Psoas muscle (tissue), 8 donors: ENCODE measurements around the gene ZBTB4. TPM values are rescaled to one million over a fixed set of nuclear protein-coding genes. Genes with fewer than 3 reads are reported as not detected.

Experiments
- ATAC-seq, 4 donors: fragments of 200-7000 bp; cut with Tn5 transposase; one replicate each; pipeline ENCODE4 v1.9.1; 2020; ENCODE audit warnings: moderate library complexity in 3 of 4, mild to moderate bottlenecking in 2 of 4
- DNase-seq, 2 donors: peaks; one replicate each; pipeline ENCODE4 v3.0.0-alpha.2; 2020
- H3K27ac ChIP-seq: fragments of 200-600 bp; one replicate; pipeline ENCODE4 v1.8.0; 2022
- H3K27me3 ChIP-seq, 3 donors: fragments of 200-600 bp in 1 of 3; one replicate each; pipeline versions ENCODE4 v1.6.1 to v1.8.0; 2013 to 2022; ENCODE audit warnings: low read length in 2 of 3, mild to moderate bottlenecking in 2 of 3, moderate library complexity in 1 of 3; ENCODE audit not compliant: insufficient read depth in 3 of 3
- H3K36me3 ChIP-seq, 2 donors: fragments of 200-600 bp in 1 of 2; one replicate each; pipeline versions ENCODE4 v1.6.1 to v1.8.0; 2013 to 2022; ENCODE audit warnings: low read depth in 1 of 2, mild to moderate bottlenecking in 1 of 2, moderate library complexity in 1 of 2; ENCODE audit not compliant: insufficient read depth in 1 of 2
- H3K4me1 ChIP-seq: fragments of 200-600 bp; one replicate; pipeline ENCODE4 v1.8.0; 2022
- H3K4me3 ChIP-seq: fragments of 200-600 bp; one replicate; pipeline ENCODE4 v1.8.0; 2022; ENCODE audit warnings: mild to moderate bottlenecking
- H3K9me3 ChIP-seq: fragments of 200-600 bp; one replicate; pipeline ENCODE4 v1.8.0; 2022
- WGBS, 3 donors: extraction: QIAGEN DNeasy Blood & Tissue Kit; methylation state at CpG; one replicate each; pipeline versions ENCODE4 v1.1.6 to v1.1.7; 2013; 5-methylcytosine and 5-hydroxymethylcytosine counted together
- intact Hi-C, 2 donors: fragments of 100-400 bp; cut with DNase I; formaldehyde crosslinking; loops; one replicate each; pipeline versions ENCODE4 v1.11.0 to v1.14.2; 2022
- polyA plus RNA-seq, 3 donors: library from polyadenylated mRNA; stranded (reverse); fragments of 200-250 nt; gene quantifications; one replicate each; pipeline ENCODE4 v1.2.3, GENCODE V29; 2013
- total RNA-seq, 4 donors: library from RNA; stranded (reverse); fragmentation: NEBNext Ultra II Directional in 2 of 4; extraction: Animal tissue kit (Norgen Biotek cat#: 25700) in 2 of 4; gene quantifications; one replicate each; pipeline versions ENCODE4 v1.2.1 to v1.2.4, GENCODE V29; 2021 to 2023
- TF ChIP-seq, protein P1 (sequence below): fragments of 200-600 bp; IDR thresholded peaks from one replicate; pipeline ENCODE4 v1.8.0; 2022; ENCODE audit warnings: antibody characterized with exemption
- donor health status: healthy with polysubstance abuse.
- donor health status: DM: no; HTN: no; CAD: no; lungs with moderate emphysema.
- donor health status: Bipolar disorder and iron deficiency.
- donor health status: healthy.
- donor health status: DM: yes; HTN: yes; CAD: no.
- donor health status: DM: no; HTN: no; CAD: no.
- donor health status: DM: no; HTN: no; CAD: no.
- donor health status: DM: yes; HTN: yes; CAD: no.

The ZBTB4 gene
- total and polyA plus RNA-seq, 7 donors: 10.3 to 43.2 (median 29.3) TPM

GRCh38 chr17:7478276-7479212 is 887 bp downstream of the ZBTB4 start:
- WGBS, 3 donors: 10 to 21% (median 12%) methylated on average over 34 to 40 of the region's 40 CpGs
- Histone ChIP-seq H3K4me1 (peaks cover 65% of the 10 kb centered on the region), H3K4me3 (peak overlapping the region; percentile 97), H3K36me3 (no peaks in the 10 kb centered on the region), H3K27ac (peak overlapping the region; percentile 99), H3K9me3 (no peaks in the 10 kb centered on the region), H3K27me3 (no peaks in the 10 kb centered on the region)
- peak; percentile 63 to 79 for DNase-seq
- intact Hi-C loops: loop anchor here (2.0 kb wide), 2 partner anchors 34 to 38 kb away; partner anchors contain the start of gene CHRNB1 (in 1 of the 2)
- ATAC-seq: peak; percentile 8 to 20 (median 16)
- TF ChIP-seq, protein P1, sequence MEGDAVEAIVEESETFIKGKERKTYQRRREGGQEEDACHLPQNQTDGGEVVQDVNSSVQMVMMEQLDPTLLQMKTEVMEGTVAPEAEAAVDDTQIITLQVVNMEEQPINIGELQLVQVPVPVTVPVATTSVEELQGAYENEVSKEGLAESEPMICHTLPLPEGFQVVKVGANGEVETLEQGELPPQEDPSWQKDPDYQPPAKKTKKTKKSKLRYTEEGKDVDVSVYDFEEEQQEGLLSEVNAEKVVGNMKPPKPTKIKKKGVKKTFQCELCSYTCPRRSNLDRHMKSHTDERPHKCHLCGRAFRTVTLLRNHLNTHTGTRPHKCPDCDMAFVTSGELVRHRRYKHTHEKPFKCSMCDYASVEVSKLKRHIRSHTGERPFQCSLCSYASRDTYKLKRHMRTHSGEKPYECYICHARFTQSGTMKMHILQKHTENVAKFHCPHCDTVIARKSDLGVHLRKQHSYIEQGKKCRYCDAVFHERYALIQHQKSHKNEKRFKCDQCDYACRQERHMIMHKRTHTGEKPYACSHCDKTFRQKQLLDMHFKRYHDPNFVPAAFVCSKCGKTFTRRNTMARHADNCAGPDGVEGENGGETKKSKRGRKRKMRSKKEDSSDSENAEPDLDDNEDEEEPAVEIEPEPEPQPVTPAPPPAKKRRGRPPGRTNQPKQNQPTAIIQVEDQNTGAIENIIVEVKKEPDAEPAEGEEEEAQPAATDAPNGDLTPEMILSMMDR: no peak

DNA sequence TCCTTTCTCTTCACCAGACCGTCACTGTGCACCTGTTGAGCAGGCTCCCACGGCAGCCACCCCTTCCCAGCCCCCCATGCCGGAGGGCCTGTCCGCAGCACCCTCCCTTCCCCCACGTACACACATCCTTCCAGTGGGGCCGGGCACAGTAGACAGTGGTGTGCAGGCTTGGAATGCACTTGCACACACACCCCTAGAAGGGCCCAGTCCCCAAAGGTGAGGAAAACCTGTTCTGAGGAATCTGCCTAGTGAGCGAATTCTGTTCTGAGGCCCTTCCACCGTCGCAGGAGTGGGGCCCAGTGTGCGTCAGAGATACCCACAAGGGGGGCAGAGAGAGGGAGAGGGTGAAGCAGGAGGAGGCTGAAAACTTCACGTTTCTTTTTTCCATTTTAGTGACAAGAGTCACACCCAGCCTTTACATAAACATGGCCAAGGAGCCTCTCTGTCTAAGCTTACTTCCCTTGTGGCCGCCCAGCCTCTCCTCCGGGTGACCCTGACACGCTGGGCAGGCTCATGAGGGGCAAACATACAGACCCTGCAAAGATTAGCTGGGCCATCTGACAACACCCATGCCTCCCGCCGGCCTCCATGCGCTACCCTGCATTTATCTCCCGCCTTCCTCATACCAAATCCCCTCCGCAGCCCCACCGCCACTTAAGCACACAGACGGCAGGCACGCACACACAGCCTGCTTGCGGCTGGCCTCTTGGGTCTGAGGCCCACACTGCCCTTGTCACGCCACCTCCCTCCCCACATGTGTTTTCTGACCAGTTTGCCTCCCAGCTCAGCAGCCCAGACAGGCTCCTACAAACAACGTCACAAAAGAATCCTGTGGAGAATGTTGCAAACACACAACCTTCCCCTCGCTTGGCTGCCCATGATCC is 1.8 kb downstream of the ZBTB4 start:
- no peaks in the 10 kb centered on the region for H3K36me3 ChIP-seq
- intact Hi-C loops: loop anchor here (2.0 kb wide), 2 partner anchors 33 to 37 kb away; partner anchors contain the start of gene CHRNB1 (in 1 of the 2)
- H3K4me1 ChIP-seq: peaks cover 64% of the 10 kb centered on the region
- H3K4me3 ChIP-seq: peak overlapping the region; percentile 97
- peak in 1 of 2 donors; percentile 69 for DNase-seq
- 15 to 36% (median 15%) methylated on average over 26 of the region's 26 CpGs for WGBS, 3 donors
- peak in 2 of 4 donors; percentile 6 to 25 for ATAC-seq
- TF ChIP-seq, protein P1: no peak
- H3K27me3 ChIP-seq: no peaks in the 10 kb centered on the region
- peak overlapping the region; percentile 99 for H3K27ac ChIP-seq
- H3K9me3 ChIP-seq: no peaks in the 10 kb centered on the region

GRCh38 chr17:7476951-7477350 is 2.5 kb downstream of the ZBTB4 start:
- peaks cover 60% of the 10 kb centered on the region for H3K4me1 ChIP-seq
- TF ChIP-seq, protein P1: no peak
- DNase-seq (no peak), ATAC-seq (no peak)
- no peaks in the 10 kb centered on the region for H3K9me3 ChIP-seq
- H3K27ac ChIP-seq: peak overlapping the region; percentile 99
- intact Hi-C loops: no loop called here
- no peaks in the 10 kb centered on the region for H3K36me3 ChIP-seq
- H3K4me3 ChIP-seq: peak overlapping the region; percentile 97
- 68 to 86% (median 71%) methylated on average over 5 of the region's 5 CpGs for WGBS, 3 donors
- no peaks in the 10 kb centered on the region for H3K27me3 ChIP-seq

GRCh38 chr17:7476494-7476893 is 2.9 kb downstream of the ZBTB4 start:
- Histone ChIP-seq H3K27me3 (no peaks in the 10 kb centered on the region), H3K4me3 (peak overlapping the region; percentile 97), H3K36me3 (no peaks in the 10 kb centered on the region), H3K4me1 (peaks cover 58% of the 10 kb centered on the region), H3K9me3 (no peaks in the 10 kb centered on the region), H3K27ac (peak overlapping the region; percentile 99)
- intact Hi-C loops: no loop called here
- ATAC-seq: peak in 3 of 4 donors; percentile 32 to 46 (median 40)
- DNase-seq: no peak
- TF ChIP-seq, protein P1: no peak
- WGBS, 3 donors: 22 to 32% (median 25%) methylated on average over 3 of the region's 3 CpGs
